DOHH2 (cell line): ENCODE results near the gene CLCA2.

Source experiments
- H3F3A ChIP-seq: fragments of 200-600 bp; sonication (generic), shearing (Covaris generic); 2 replicates; pipeline ENCODE4 v1.6.0; 2016; ENCODE audit warnings: antibody characterized with exemption, mild to moderate bottlenecking; ENCODE audit not compliant: control insufficient read depth, insufficient read depth
- H3K27ac ChIP-seq: fragments of 200-600 bp; sonication (generic); 2 replicates; pipeline ENCODE4 v1.5.1; 2014; ENCODE audit warnings: low read depth, mild to moderate bottlenecking, low read length, moderate library complexity
- H3K27me3 ChIP-seq: fragments of 200-600 bp; sonication (generic); 2 replicates; pipeline ENCODE4 v1.6.1; 2014; ENCODE audit warnings: mild to moderate bottlenecking, low read length, mixed read lengths; ENCODE audit not compliant: control insufficient read depth
- H3K36me3 ChIP-seq: fragments of 200-600 bp; sonication (generic); 2 replicates; pipeline ENCODE4 v1.6.1; 2014; ENCODE audit warnings: mild to moderate bottlenecking, low read length, moderate library complexity, mixed read lengths; ENCODE audit not compliant: control insufficient read depth
- H3K4me1 ChIP-seq: fragments of 200-600 bp; sonication (generic); 2 replicates; pipeline ENCODE4 v1.6.1; 2014; ENCODE audit warnings: mild to moderate bottlenecking, low read length, mixed read lengths; ENCODE audit not compliant: control insufficient read depth
- H3K4me2 ChIP-seq: fragments of 200-600 bp; sonication (generic); 2 replicates; pipeline ENCODE4 v1.6.0; 2014; ENCODE audit warnings: mild to moderate bottlenecking, low read length, moderate library complexity
- H3K4me3 ChIP-seq: fragments of 200-600 bp; sonication (generic); 2 replicates; pipeline ENCODE4 v1.5.1; 2014; ENCODE audit warnings: mild to moderate bottlenecking, low read length, mixed read lengths
- H3K79me2 ChIP-seq: fragments of 200-600 bp; sonication (generic); 2 replicates; pipeline ENCODE4 v1.6.1; 2014; ENCODE audit warnings: mild to moderate bottlenecking, low read length, mixed read lengths; ENCODE audit not compliant: control insufficient read depth
- H3K9me2 ChIP-seq: fragments of 200-600 bp; sonication (generic); replicated peaks from 2 replicates; pipeline ENCODE4 v1.6.1; 2014; ENCODE audit warnings: mild to moderate bottlenecking, low read length, mixed read lengths; ENCODE audit not compliant: control insufficient read depth
- H3K9me3 ChIP-seq: fragments of 200-600 bp; sonication (generic); 2 replicates; pipeline ENCODE4 v1.6.1; 2014; ENCODE audit warnings: antibody characterized with exemption, low read length, mixed read lengths; ENCODE audit not compliant: control insufficient read depth, insufficient read depth
- H4K20me1 ChIP-seq: fragments of 200-600 bp; sonication (generic); 2 replicates; pipeline ENCODE4 v1.6.0; 2014; ENCODE audit warnings: low read depth, mild to moderate bottlenecking, antibody characterized with exemption, low read length, moderate library complexity; ENCODE audit not compliant: control insufficient read depth, insufficient read depth
- CTCF ChIP-seq: fragments of 200-600 bp; sonication (generic); IDR thresholded peaks from one replicate; pipeline ENCODE4 v1.5.1; 2014; ENCODE audit warnings: antibody characterized with exemption, mild to moderate bottlenecking, low read depth, low read length; ENCODE audit not compliant: poor library complexity, severe bottlenecking
- EZH2phosphoT487 ChIP-seq: fragments of 200-600 bp; sonication (generic); IDR thresholded peaks from 2 replicates; pipeline ENCODE4 v1.6.1; 2017; ENCODE audit warnings: borderline replicate concordance, mild to moderate bottlenecking, antibody characterized with exemption, low read length, moderate library complexity, mixed read lengths

CLCA2 gene

DNA sequence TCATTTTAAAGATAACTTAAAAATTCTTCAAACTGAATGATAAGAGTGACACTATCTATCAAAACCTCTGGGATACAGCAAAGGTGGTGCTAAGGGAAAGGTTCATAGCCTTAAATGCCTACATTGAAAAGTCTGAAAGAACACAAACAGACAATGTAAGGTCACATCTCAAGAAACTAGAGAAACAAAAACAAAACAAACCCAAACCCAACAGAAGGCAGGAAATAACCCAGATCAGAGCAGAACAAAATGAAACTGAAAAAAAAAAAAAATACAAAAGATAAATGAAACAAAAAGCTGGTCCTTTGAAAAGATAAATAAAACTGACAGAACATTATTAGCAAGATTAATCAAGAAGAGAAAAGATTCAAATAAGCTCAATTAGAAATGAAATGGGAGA, 34.7 kb upstream of the CLCA2 start:
- Histone ChIP-seq H3K9me2 (no peaks in the 10 kb centered on the region), H3F3A (no peaks in the 10 kb centered on the region), H3K79me2 (no peaks in the 10 kb centered on the region), H3K9me3 (no peaks in the 10 kb centered on the region), H3K4me2 (no peak overlapping the region), H3K4me1 (no peaks in the 10 kb centered on the region), H3K27ac (no peak overlapping the region), H3K36me3 (no peaks in the 10 kb centered on the region), H3K4me3 (no peak overlapping the region), H4K20me1 (no peaks in the 10 kb centered on the region), H3K27me3 (no peaks in the 10 kb centered on the region)
- TF ChIP-seq EZH2phosphoT487 = no peak
- no peak for TF ChIP-seq CTCF

DNA sequence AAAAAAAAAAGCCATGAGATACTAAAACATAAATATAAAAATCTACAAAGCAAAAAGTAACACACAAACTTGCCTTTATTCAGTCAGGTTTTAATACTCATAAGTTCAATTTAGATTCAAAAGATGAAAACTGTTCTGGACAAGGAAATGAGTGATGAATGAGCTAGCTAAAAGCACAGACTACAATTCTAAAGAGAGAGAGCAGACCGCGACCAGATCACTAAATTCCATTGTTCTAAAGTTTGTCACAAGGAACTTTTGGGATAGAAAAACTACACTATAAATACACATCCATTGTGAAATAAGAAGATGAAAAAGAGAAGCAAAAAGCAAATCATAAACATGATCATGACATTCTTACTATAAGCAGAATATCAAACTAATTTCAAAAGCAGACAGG, 29.6 kb upstream of the CLCA2 start:
- no peaks in the 10 kb centered on the region for H3F3A ChIP-seq
- no peak overlapping the region for H3K27ac ChIP-seq
- peaks cover 14% of the 10 kb centered on the region for H3K4me1 ChIP-seq
- H4K20me1 ChIP-seq = no peaks in the 10 kb centered on the region
- H3K27me3 ChIP-seq = no peaks in the 10 kb centered on the region
- no peaks in the 10 kb centered on the region for H3K36me3 ChIP-seq
- H3K9me2 ChIP-seq = no peaks in the 10 kb centered on the region
- H3K9me3 ChIP-seq = no peaks in the 10 kb centered on the region
- no peak overlapping the region; the same call in 1 of the 2 replicates for H3K4me2 ChIP-seq
- TF ChIP-seq CTCF = no peak
- no peak for TF ChIP-seq EZH2phosphoT487
- no peak overlapping the region for H3K4me3 ChIP-seq
- H3K79me2 ChIP-seq = peaks cover 10% of the 10 kb centered on the region

- H3K27me3 ChIP-seq = no peaks in the 10 kb centered on the region
- no peaks in the 10 kb centered on the region for H3K36me3 ChIP-seq
- H3F3A ChIP-seq = no peaks in the 10 kb centered on the region
- H3K79me2 ChIP-seq = peaks cover 10% of the 10 kb centered on the region
- H3K4me3 ChIP-seq = peak within 1 kb of the TSS; percentile 91
- H4K20me1 ChIP-seq = no peaks in the 10 kb centered on the region
- H3K4me1 ChIP-seq = peaks cover 14% of the 10 kb centered on the region
- peak within 1 kb of the TSS; percentile 84 for H3K4me2 ChIP-seq
- H3K9me2 ChIP-seq = no peaks in the 10 kb centered on the region
- H3K9me3 ChIP-seq = no peaks in the 10 kb centered on the region
- H3K27ac ChIP-seq = peak within 1 kb of the TSS; percentile 42
- TF ChIP-seq CTCF (no peak), EZH2phosphoT487 (no peak)
Observed at GRCh38 chr1:86395751-86396497, 28.0 kb upstream of the CLCA2 start, which contains the start of gene ODF2L. Gene ODF2L, minus strand, starts transcription at chr1:86396323. Its CDS starts 9,296 bp downstream, at chr1:86387027.
